Astrocyte of the spinal cord (primary cell): ENCODE measurements around the gene CECR2.

ENCODE experiments used
- DNase-seq: peaks from one replicate; pipeline ENCODE4 v3.0.0; 2011; ENCODE audit warnings: low read depth, low spot score
- H3K4me3 ChIP-seq: 2 replicates; pipeline ENCODE4 v1.5.1; 2011; ENCODE audit warnings: low read depth, mild to moderate bottlenecking, low read length, moderate library complexity
- CTCF ChIP-seq: IDR thresholded peaks from 2 replicates; pipeline ENCODE4 v1.5.1; 2012; ENCODE audit warnings: low read depth, mild to moderate bottlenecking, low read length, inconsistent platforms
- in situ Hi-C: cut with HindIII; loops from 2 replicates; pipeline ENCODE4 v1.10.0; 2017; ENCODE audit warnings: low sequenced_read_pairs

The CECR2 gene

DNA sequence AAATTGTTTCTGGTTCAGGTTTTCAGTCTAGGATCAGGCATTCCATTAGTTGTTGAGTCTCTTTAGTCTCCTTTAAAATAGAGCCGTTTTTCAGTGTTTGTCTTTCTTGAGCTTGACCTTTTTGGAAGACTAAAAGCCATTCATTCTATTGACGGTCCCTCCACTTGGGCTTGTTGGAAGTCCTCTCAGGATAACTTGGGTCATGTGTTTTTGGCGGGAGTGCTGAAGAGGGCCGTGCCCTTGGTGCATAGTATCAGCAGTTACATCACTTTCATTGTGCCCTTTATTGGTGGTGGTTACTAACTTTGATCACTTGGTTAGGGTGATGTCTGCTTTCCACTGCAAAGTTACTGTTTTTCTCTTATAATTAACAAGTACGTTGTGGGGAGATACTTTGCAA is 20.8 kb downstream of the CECR2 start:
- H3K4me3 ChIP-seq = no peak overlapping the region
- in situ Hi-C loops = no loop called here
- TF ChIP-seq CTCF = no peak
- no peak for DNase-seq

DNA sequence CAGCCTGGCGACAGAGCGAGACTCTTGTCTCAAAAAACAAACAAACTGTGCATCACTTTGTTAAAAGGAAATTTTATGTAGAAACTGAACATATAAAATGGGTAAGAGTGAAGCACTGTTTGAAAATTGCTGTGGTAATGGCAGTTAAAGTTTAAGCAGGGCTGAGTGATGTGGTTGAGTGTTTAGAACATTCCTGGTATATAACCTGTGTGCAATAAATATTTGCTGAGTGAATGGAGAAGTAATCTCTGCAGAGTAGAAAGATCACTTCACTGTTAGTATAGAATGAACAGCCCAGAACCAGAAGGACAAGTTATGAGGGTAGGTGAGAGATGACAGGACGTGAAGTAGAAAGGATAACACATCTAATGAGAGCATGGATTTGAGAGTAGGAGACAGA is 27.3 kb downstream of the CECR2 start:
- no peak overlapping the region for H3K4me3 ChIP-seq
- in situ Hi-C loops = no loop called here
- TF ChIP-seq CTCF = no peak
- DNase-seq = no peak

DNA sequence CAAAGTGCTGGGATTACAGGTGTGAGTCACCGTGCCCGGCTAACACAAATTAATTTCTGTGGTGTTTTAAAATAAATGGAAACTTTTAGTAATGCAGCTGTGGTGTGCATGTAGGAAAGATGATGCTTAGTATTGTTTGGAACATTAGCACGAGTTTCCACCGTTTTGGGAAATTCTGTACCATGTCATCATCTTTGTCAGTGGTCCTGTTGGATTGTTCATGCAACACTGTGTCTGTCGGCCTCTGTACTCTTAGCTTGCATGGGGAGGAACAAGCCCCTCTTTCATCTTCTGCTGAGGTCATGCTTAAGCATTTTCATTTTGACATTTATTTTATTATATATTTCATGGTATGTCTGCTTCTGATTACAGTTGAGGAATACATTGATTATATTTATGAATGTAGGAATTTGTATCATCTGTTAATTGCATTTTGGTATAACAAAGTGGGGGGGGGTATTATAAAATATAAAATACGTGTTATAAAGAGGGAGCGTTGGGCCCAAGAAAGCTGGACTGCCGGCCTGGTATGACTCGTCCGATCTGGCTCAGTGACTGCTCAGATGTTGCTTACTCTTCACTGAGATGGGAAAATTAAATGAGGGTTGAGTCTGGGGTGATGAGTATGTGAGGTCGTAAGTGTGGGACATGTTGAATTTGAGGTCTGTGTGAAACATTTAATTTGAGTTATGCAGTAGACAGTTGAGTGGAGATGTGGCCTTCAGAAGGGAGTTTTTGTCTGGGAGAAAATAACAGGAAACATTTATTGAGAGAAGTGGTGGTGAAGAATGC is 28.7 kb downstream of the CECR2 start:
- in situ Hi-C loops = no loop called here
- H3K4me3 ChIP-seq = no peak overlapping the region
- no peak for TF ChIP-seq CTCF
- DNase-seq = no peak

GRCh38 chr22:17400305-17400704 is 31.0 kb downstream of the CECR2 start:
- in situ Hi-C loops = no loop called here
- H3K4me3 ChIP-seq = no peak overlapping the region
- TF ChIP-seq CTCF = no peak
- no peak for DNase-seq

- no peak for TF ChIP-seq CTCF
- H3K4me3 ChIP-seq = no peak overlapping the region
- in situ Hi-C loops = no loop called here
- no peak for DNase-seq
Measured at GRCh38 chr22:17401728-17402127, 32.5 kb downstream of the CECR2 start.

DNA sequence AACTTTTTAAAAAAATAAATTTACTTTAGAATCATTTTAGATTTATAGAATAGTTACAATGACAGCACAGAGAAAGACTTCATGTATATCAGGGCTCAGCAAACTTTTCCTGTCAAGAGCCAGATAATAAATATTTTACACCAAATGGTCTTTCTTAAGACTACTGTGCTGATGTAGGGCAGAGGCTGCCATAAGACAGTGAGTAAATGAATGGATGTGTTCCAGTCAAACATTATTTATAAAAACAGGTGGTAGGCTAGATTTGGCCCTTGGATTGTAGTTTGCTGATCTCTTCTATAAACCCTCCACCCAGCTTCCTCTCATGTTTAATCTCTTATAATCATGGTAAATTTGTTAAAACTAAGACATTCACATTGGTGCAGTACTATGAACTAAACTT is 33.0 kb downstream of the CECR2 start:
- in situ Hi-C loops = no loop called here
- no peak overlapping the region for H3K4me3 ChIP-seq
- no peak for DNase-seq
- no peak for TF ChIP-seq CTCF
